H9 (cell line): ENCODE results near the gene APBB2. TPM values are rescaled to one million over a fixed set of nuclear protein-coding genes. Genes with fewer than 3 reads are reported as not detected.

Experiments
- DNase-seq: peaks from one replicate; pipeline ENCODE4 v3.0.0-alpha.2; 2017
- H2AFZ ChIP-seq: one replicate; pipeline ENCODE4 v1.6.1; 2013; ENCODE audit warnings: mild to moderate bottlenecking, low read length, control low read depth, moderate library complexity
- H2AK5ac ChIP-seq: 2 replicates; pipeline ENCODE4 v1.6.1; 2013; ENCODE audit warnings: low read length, control low read depth, mixed read lengths; ENCODE audit not compliant: insufficient read length
- H2BK120ac ChIP-seq: one replicate; pipeline ENCODE4 v1.6.1; 2013; ENCODE audit warnings: low read depth, mild to moderate bottlenecking, low read length, control low read depth, inconsistent platforms; ENCODE audit not compliant: poor library complexity, severe bottlenecking
- H2BK12ac ChIP-seq: 2 replicates; pipeline ENCODE4 v1.6.1; 2013; ENCODE audit warnings: low read length, control low read depth, mixed read lengths, low read depth; ENCODE audit not compliant: insufficient read length
- H2BK15ac ChIP-seq: 2 replicates; pipeline ENCODE4 v1.6.1; 2013; ENCODE audit warnings: low read depth, low read length, control low read depth
- H2BK20ac ChIP-seq: one replicate; pipeline ENCODE4 v1.6.1; 2013; ENCODE audit warnings: low read depth, mild to moderate bottlenecking, low read length, control low read depth, inconsistent platforms; ENCODE audit not compliant: poor library complexity, severe bottlenecking
- H2BK5ac ChIP-seq: 2 replicates; pipeline ENCODE4 v1.6.1; 2013; ENCODE audit warnings: low read length, control low read depth, mixed read lengths; ENCODE audit not compliant: insufficient read length
- H3K14ac ChIP-seq: 2 replicates; pipeline ENCODE4 v1.6.1; 2013; ENCODE audit warnings: low read length, control low read depth; ENCODE audit not compliant: insufficient read depth
- H3K18ac ChIP-seq: 2 replicates; pipeline ENCODE4 v1.6.1; 2013; ENCODE audit warnings: low read depth, mild to moderate bottlenecking, mixed read lengths, low read length, control low read depth; ENCODE audit not compliant: insufficient read length
- H3K23ac ChIP-seq: 2 replicates; pipeline ENCODE4 v1.6.1; 2013; ENCODE audit warnings: low read length, control low read depth, mixed read lengths, low read depth; ENCODE audit not compliant: insufficient read length
- H3K23me2 ChIP-seq: 2 replicates; pipeline ENCODE4 v1.6.1; 2013; ENCODE audit warnings: low read depth, mild to moderate bottlenecking, mixed read lengths, low read length, control low read depth; ENCODE audit not compliant: insufficient read length, poor library complexity, severe bottlenecking
- H3K27ac ChIP-seq: 2 replicates; pipeline ENCODE4 v1.5.1; 2013; ENCODE audit warnings: low read length, control low read depth, mixed read lengths, low read depth; ENCODE audit not compliant: insufficient read length
- H3K27me3 ChIP-seq: 2 replicates; pipeline ENCODE4 v1.6.1; 2013; ENCODE audit warnings: low read length, control low read depth, inconsistent platforms; ENCODE audit not compliant: insufficient read depth
- H3K4ac ChIP-seq: 2 replicates; pipeline ENCODE4 v1.6.1; 2013; ENCODE audit warnings: low read depth, mild to moderate bottlenecking, control low read depth, inconsistent platforms, low read length, moderate library complexity
- H3K4me1 ChIP-seq: 2 replicates; pipeline ENCODE4 v1.6.1; 2013; ENCODE audit warnings: low read length, control low read depth, inconsistent platforms; ENCODE audit not compliant: insufficient read depth
- H3K4me2 ChIP-seq: 2 replicates; pipeline ENCODE4 v1.6.1; 2013; ENCODE audit warnings: low read length, control low read depth, mixed read lengths; ENCODE audit not compliant: insufficient read length, insufficient read depth
- H3K56ac ChIP-seq: 2 replicates; pipeline ENCODE4 v1.6.1; 2013; ENCODE audit warnings: low read depth, mild to moderate bottlenecking, mixed read lengths, low read length, control low read depth; ENCODE audit not compliant: insufficient read length
- H3K79me1 ChIP-seq: 2 replicates; pipeline ENCODE4 v1.6.1; 2013; ENCODE audit warnings: low read depth, mild to moderate bottlenecking, moderate library complexity, low read length, control low read depth, inconsistent platforms; ENCODE audit not compliant: insufficient read depth, poor library complexity, severe bottlenecking
- H3K79me2 ChIP-seq: 2 replicates; pipeline ENCODE4 v1.6.1; 2013; ENCODE audit warnings: low read length, control low read depth, inconsistent platforms; ENCODE audit not compliant: insufficient read depth
- H3K9ac ChIP-seq: 2 replicates; pipeline ENCODE4 v1.6.1; 2013; ENCODE audit warnings: low read length, control low read depth, mixed read lengths; ENCODE audit not compliant: insufficient read length; ENCODE audit errors: extremely low read depth
- H3K9me3 ChIP-seq: one replicate; pipeline ENCODE4 v1.6.1; 2013; ENCODE audit warnings: low read depth, low read length, inconsistent platforms; ENCODE audit not compliant: control insufficient read depth
- H3T11ph ChIP-seq: one replicate; pipeline ENCODE4 v1.6.1; 2013; ENCODE audit warnings: mild to moderate bottlenecking, low read length, control low read depth, inconsistent platforms
- H4K20me1 ChIP-seq: one replicate; pipeline ENCODE4 v1.6.1; 2013; ENCODE audit not compliant: control insufficient read depth, insufficient read length, insufficient read depth
- H4K5ac ChIP-seq: 2 replicates; pipeline ENCODE4 v1.6.1; 2013; ENCODE audit warnings: low read depth, mild to moderate bottlenecking, mixed read lengths, low read length, control low read depth; ENCODE audit not compliant: insufficient read length
- H4K8ac ChIP-seq: replicated peaks from 2 replicates; pipeline ENCODE4 v1.6.1; 2013; ENCODE audit warnings: low read length, control low read depth, mixed read lengths, low read depth; ENCODE audit not compliant: insufficient read length
- H4K91ac ChIP-seq: 2 replicates; pipeline ENCODE4 v1.6.1; 2013; ENCODE audit warnings: low read depth, mild to moderate bottlenecking, moderate library complexity, mixed read lengths, low read length, control low read depth; ENCODE audit not compliant: insufficient read length
- H3K27ac Mint-ChIP-seq, 3 experiments: 2 replicates in 2 of 3; 3 replicates in 1 of 3; pipeline ENCODE4 v1.8.0; 2020 to 2021; ENCODE audit warnings: mixed read lengths in 3 of 3, mild to moderate bottlenecking in 1 of 3, moderate library complexity in 1 of 3
- H3K27me3 Mint-ChIP-seq: 2 replicates; pipeline ENCODE4 v1.8.0; 2021; ENCODE audit warnings: low read depth, mild to moderate bottlenecking, moderate library complexity, mixed read lengths
- H3K36me3 Mint-ChIP-seq, 3 experiments: 2 replicates in 2 of 3; 3 replicates in 1 of 3; pipeline ENCODE4 v1.8.0; 2020 to 2021; ENCODE audit warnings: low read depth in 3 of 3, mixed read lengths in 3 of 3; ENCODE audit not compliant: insufficient read depth in 1 of 3
- H3K4me1 Mint-ChIP-seq, 2 experiments: 2 replicates each; pipeline ENCODE4 v1.8.0; 2020; ENCODE audit warnings: mixed read lengths in 2 of 2
- H3K4me3 Mint-ChIP-seq, 2 experiments: 2 replicates in 1 of 2; 3 replicates in 1 of 2; pipeline ENCODE4 v1.8.0; 2020 to 2021; ENCODE audit warnings: mild to moderate bottlenecking in 2 of 2, mixed read lengths in 2 of 2, moderate library complexity in 1 of 2
- H3K9me3 Mint-ChIP-seq, 2 experiments: 2 replicates in 1 of 2; 3 replicates in 1 of 2; pipeline ENCODE4 v1.8.0; 2020; ENCODE audit warnings: mild to moderate bottlenecking in 2 of 2, mixed read lengths in 2 of 2, moderate library complexity in 1 of 2
- CTCF ChIP-seq: fragments of 200-600 bp; sonication (generic); conservative IDR thresholded peaks from 3 replicates; pipeline ENCODE4 v1.8.0; 2021; ENCODE audit warnings: antibody characterized with exemption, mild to moderate bottlenecking
- WGBS: extraction: QIAGEN DNeasy Blood & Tissue Kit; methylation state at CpG from one replicate; pipeline ENCODE4 v1.1.7; 2013; ENCODE audit warnings: missing lambda C conversion rate, low lambda C conversion rate, mixed read lengths; ENCODE audit not compliant: insufficient read length; ENCODE audit errors: extremely low coverage; 5-methylcytosine and 5-hydroxymethylcytosine counted together
- total RNA-seq: library from RNA; stranded (reverse); gene quantifications from 2 replicates; pipeline ENCODE4 v1.2.1, GENCODE V29; 2021

The APBB2 gene
- total RNA-seq, 1 experiment from 2014 or later = 39.6 TPM

- DNase-seq = no peak
- Histone ChIP-seq H4K20me1 (no peaks in the 10 kb centered on the region), H3K9me3 (no peaks in the 10 kb centered on the region), H2BK120ac (no peak overlapping the region), H4K8ac (no peak overlapping the region), H2AFZ (no peak overlapping the region), H3K23me2 (no peaks in the 10 kb centered on the region), H4K91ac (no peak overlapping the region), H2BK12ac (no peak overlapping the region), H4K5ac (no peak overlapping the region), H3K27ac (no peak overlapping the region), H3K56ac (no peak overlapping the region), H3K9ac (no peak overlapping the region), H3K27me3 (no peaks in the 10 kb centered on the region), H3K4me1 (peaks cover 9% of the 10 kb centered on the region), H3K4ac (no peak overlapping the region), H3K79me2 (no peaks in the 10 kb centered on the region), H2BK15ac (no peak overlapping the region), H3K79me1 (no peaks in the 10 kb centered on the region), H2AK5ac (no peak overlapping the region), H3K23ac (no peak overlapping the region), H3K14ac (no peak overlapping the region), H3K4me2 (no peak overlapping the region), H2BK20ac (no peak overlapping the region), H3T11ph (no peak overlapping the region), H2BK5ac (no peak overlapping the region), H3K18ac (no peak overlapping the region)
- no peak for TF ChIP-seq CTCF
- H3K4me3 Mint-ChIP-seq = no peak overlapping the region
- H3K27ac Mint-ChIP-seq = no peak overlapping the region; a peak in 1 of 7 replicates
- no CpG with 5 or more reads among the region's 1 CpG for WGBS
- no peaks in the 10 kb centered on the region for H3K27me3 Mint-ChIP-seq
- H3K4me1 Mint-ChIP-seq = peaks cover 23 to 26% of the 10 kb centered on the region in 2 experiments
- H3K9me3 Mint-ChIP-seq = no peaks in the 10 kb centered on the region
- no peaks in the 10 kb centered on the region; a peak in 1 of 7 replicates for H3K36me3 Mint-ChIP-seq
These were observed 38.0 kb downstream of the APBB2 start for GRCh38 chr4:41176340-41176739.
